K562 (cell line): ENCODE measurements around the gene RHBDF2. TPM values are rescaled to one million over a fixed set of nuclear protein-coding genes. Genes with fewer than 3 reads are reported as not detected.

Source experiments
- CBX2 ChIP-seq: fragments of 200-600 bp; sonication (generic); IDR thresholded peaks from one replicate; pipeline ENCODE4 v1.6.1; 2012; ENCODE audit warnings: mild to moderate bottlenecking, low read length, inconsistent platforms; ENCODE audit not compliant: insufficient read depth, poor library complexity, severe bottlenecking
- CBX8 ChIP-seq: fragments of 200-600 bp; sonication (generic); IDR thresholded peaks from 2 replicates; pipeline ENCODE4 v1.6.1; 2012; ENCODE audit warnings: borderline replicate concordance, mixed run types, low read depth, mild to moderate bottlenecking, moderate library complexity, mixed read lengths, low read length, control low read depth, inconsistent platforms; ENCODE audit not compliant: poor library complexity, severe bottlenecking; ENCODE audit errors: extremely low read depth
- ELF2 ChIP-seq: fragments of 250-450 bp; sonication (Bioruptor Pico); IDR thresholded peaks from 2 replicates; pipeline ENCODE4 v1.5.0; 2021; ENCODE audit warnings: mild to moderate bottlenecking
- GATA2 ChIP-seq: sonication (generic); formaldehyde crosslinking; IDR thresholded peaks from 2 replicates; pipeline ENCODE4 v1.4.0; 2020; ENCODE audit warnings: mild to moderate bottlenecking, missing genetic modification reagents
- HDAC6 ChIP-seq: IDR thresholded peaks from 2 replicates; pipeline ENCODE4 v1.6.1; 2012; ENCODE audit warnings: low read depth, mild to moderate bottlenecking, control low read depth, inconsistent platforms, low read length, moderate library complexity
- NEUROD1 ChIP-seq: fragments of 150-350 bp; IDR thresholded peaks from 2 replicates; pipeline ENCODE4 v1.6.1; 2014; ENCODE audit warnings: borderline replicate concordance, low read length, low read depth; ENCODE audit not compliant: partially characterized antibody
- NFE2 ChIP-seq: IDR thresholded peaks from 2 replicates; pipeline ENCODE4 v1.6.1; 2014; ENCODE audit warnings: antibody characterized with exemption, low read depth
- RFX7 ChIP-seq: fragments of 250-450 bp; sonication (Bioruptor Pico); IDR thresholded peaks from 2 replicates; pipeline ENCODE4 v1.5.1; 2021; ENCODE audit warnings: mild to moderate bottlenecking
- ZNF12 ChIP-seq: sonication (generic); formaldehyde crosslinking; IDR thresholded peaks from 2 replicates; pipeline ENCODE4 v1.4.0; 2020; ENCODE audit warnings: mild to moderate bottlenecking, missing genetic modification reagents
- ZNF76 ChIP-seq: fragments of 250-450 bp; sonication (Bioruptor Pico); IDR thresholded peaks from 2 replicates; pipeline ENCODE4 v1.4.0; 2020; ENCODE audit warnings: mild to moderate bottlenecking, moderate library complexity, borderline replicate concordance
- polyA plus RNA-seq, 8 experiments: library from polyadenylated mRNA; depleted of rRNA in 4 of 8; stranded (reverse) in 5 of 8; unstranded in 3 of 8; fragments of >200 nt; fragmentation: Nextera tagmentation in 2 of 8; fragmentation: Illumina TruSeq in 1 of 8; extraction: Ambion mirVana in 2 of 8; extraction: Trizol in 1 of 8; gene quantifications; 2 replicates each; pipeline versions ENCODE4 v1.2.1 to v1.2.3, GENCODE V29; 2011 to 2014; ENCODE audit warnings: inconsistent platforms in 1 of 8, missing spikeins in 1 of 8
- total RNA-seq, 7 experiments: library from RNA; depleted of rRNA in 6 of 7; stranded (reverse); fragments of >200 nt in 6 of 7; fragmentation: Illumina TruSeq in 2 of 7; extraction: Trizol in 2 of 7; gene quantifications; 2 replicates each; pipeline versions ENCODE4 v1.2.1 to v1.2.3, GENCODE V29; 2011 to 2021; ENCODE audit warnings: low replicate concordance in 1 of 7
- TF ChIP-seq, protein P1 (sequence below), 2 experiments: fragments of 450-650 bp in 1 of 2; sonication (generic) in 1 of 2; formaldehyde crosslinking in 1 of 2; IDR thresholded peaks; 2 replicates each; pipeline versions ENCODE4 v1.7.1 to v1.9.0; 2016 to 2022; ENCODE audit warnings: inconsistent platforms in 1 of 2, mild to moderate bottlenecking in 1 of 2, missing genetic modification reagents in 1 of 2
- TF ChIP-seq, protein P2 (sequence below): fragments of 450-650 bp; formaldehyde crosslinking; IDR thresholded peaks from 2 replicates; pipeline ENCODE4 v1.4.0; 2020; ENCODE audit warnings: mild to moderate bottlenecking
- TF ChIP-seq, protein P3 (sequence below): fragments of 250-450 bp; sonication (Bioruptor Pico); IDR thresholded peaks from 2 replicates; pipeline ENCODE4 v1.4.0; 2020; ENCODE audit warnings: borderline replicate concordance

The RHBDF2 gene
- total and polyA plus RNA-seq, 9 of the 15 experiments (the other 6 are each of a cell fraction or from before 2014, with no cell fraction given) = 0.04 to 2.8 (median 1.1) TPM

DNA sequence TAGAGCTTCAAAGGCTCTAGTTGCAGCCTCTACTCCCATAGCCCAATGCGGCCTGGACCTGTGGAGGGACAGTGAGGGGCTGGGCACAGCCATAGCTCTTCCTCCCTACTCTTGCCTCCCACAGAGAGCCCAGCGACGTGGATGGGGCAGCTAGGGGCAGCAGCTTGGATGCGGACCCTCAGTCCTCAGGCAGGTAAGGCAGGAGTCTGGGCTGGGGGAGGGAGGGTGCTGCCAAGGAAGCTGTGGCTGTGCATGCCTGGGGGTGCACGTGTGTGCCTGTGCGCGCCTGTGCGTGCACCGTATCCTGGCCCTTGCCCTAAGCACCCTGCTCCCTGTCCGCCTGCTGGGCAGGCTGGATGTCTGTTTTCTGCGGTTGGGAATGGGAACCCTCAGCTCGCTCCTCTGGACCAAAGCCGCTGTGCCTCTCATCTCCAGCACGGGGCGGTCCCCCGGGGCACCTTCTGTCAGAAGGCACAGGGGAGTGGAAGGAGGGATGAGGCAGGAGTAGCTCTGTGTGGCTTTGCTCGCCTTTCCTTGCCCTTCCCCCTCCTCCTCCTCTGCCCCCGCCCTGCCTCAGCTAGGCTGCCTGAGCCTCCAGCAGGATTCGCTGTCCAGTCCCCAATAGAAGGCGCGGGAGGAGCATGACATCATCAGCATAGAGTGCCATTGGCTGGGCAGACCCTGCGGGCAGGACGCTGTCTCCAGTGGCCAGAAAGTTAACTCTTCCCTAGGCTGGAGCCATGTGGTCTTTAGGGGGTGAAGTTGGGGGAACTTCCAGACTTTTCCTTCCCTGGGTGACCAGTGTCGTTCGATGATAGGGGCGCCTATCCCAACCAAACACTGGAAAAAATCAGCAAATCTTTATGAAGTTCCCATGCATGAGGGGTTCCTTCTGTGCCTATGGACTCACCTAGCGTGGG, 39.4 kb upstream of the RHBDF2 start (continued):
- TF ChIP-seq, protein P1, sequence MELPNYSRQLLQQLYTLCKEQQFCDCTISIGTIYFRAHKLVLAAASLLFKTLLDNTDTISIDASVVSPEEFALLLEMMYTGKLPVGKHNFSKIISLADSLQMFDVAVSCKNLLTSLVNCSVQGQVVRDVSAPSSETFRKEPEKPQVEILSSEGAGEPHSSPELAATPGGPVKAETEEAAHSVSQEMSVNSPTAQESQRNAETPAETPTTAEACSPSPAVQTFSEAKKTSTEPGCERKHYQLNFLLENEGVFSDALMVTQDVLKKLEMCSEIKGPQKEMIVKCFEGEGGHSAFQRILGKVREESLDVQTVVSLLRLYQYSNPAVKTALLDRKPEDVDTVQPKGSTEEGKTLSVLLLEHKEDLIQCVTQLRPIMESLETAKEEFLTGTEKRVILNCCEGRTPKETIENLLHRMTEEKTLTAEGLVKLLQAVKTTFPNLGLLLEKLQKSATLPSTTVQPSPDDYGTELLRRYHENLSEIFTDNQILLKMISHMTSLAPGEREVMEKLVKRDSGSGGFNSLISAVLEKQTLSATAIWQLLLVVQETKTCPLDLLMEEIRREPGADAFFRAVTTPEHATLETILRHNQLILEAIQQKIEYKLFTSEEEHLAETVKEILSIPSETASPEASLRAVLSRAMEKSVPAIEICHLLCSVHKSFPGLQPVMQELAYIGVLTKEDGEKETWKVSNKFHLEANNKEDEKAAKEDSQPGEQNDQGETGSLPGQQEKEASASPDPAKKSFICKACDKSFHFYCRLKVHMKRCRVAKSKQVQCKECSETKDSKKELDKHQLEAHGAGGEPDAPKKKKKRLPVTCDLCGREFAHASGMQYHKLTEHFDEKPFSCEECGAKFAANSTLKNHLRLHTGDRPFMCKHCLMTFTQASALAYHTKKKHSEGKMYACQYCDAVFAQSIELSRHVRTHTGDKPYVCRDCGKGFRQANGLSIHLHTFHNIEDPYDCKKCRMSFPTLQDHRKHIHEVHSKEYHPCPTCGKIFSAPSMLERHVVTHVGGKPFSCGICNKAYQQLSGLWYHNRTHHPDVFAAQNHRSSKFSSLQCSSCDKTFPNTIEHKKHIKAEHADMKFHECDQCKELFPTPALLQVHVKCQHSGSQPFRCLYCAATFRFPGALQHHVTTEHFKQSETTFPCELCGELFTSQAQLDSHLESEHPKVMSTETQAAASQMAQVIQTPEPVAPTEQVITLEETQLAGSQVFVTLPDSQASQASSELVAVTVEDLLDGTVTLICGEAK (IDR thresholded peaks at IDR 0.05) = 0 out of 2 replicates have a peak, but pooled peaks have one; percentile 6
- TF ChIP-seq, protein P1 (CRISPR knock-in tag; IDR thresholded peaks at IDR 0.05) = no peak
- TF ChIP-seq ZNF12 (0 out of 2 replicates have a peak, but pooled peaks have one; percentile 74), NFE2 (peak; percentile 10; the same call in 1 of the 2 replicates), CBX2 (no peak), HDAC6 (no peak), RFX7 (no peak), ELF2 (CRISPR knock-in tag) (no peak), ZNF76 (CRISPR knock-in tag) (no peak), CBX8 (no peak), GATA2 (CRISPR knock-in tag) (no peak), NEUROD1 (peak; percentile 57)
- TF ChIP-seq, protein P2, sequence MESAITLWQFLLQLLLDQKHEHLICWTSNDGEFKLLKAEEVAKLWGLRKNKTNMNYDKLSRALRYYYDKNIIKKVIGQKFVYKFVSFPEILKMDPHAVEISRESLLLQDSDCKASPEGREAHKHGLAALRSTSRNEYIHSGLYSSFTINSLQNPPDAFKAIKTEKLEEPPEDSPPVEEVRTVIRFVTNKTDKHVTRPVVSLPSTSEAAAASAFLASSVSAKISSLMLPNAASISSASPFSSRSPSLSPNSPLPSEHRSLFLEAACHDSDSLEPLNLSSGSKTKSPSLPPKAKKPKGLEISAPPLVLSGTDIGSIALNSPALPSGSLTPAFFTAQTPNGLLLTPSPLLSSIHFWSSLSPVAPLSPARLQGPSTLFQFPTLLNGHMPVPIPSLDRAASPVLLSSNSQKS = no peak
- TF ChIP-seq, protein P3, sequence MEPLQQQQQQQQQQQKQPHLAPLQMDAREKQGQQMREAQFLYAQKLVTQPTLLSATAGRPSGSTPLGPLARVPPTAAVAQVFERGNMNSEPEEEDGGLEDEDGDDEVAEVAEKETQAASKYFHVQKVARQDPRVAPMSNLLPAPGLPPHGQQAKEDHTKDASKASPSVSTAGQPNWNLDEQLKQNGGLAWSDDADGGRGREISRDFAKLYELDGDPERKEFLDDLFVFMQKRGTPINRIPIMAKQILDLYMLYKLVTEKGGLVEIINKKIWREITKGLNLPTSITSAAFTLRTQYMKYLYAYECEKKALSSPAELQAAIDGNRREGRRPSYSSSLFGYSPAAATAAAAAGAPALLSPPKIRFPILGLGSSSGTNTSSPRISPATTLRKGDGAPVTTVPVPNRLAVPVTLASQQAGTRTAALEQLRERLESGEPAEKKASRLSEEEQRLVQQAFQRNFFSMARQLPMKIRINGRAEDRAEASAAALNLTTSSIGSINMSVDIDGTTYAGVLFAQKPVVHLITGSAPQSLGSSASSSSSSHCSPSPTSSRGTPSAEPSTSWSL (CRISPR knock-in tag) = no peak
